RWPE1 (cell line): ENCODE data around the gene GTF3C5.

Experiments used
- CTCF ChIA-PET: fragments of 350-600 bp; sonication (Branson Sonifier 250); formaldehyde crosslinking; extraction: SDS; loops from one replicate; lab custom pipeline; 2021; lab: Yijun Ruan, JAX
- POLR2A ChIA-PET: fragments of 400-600 bp; formaldehyde crosslinking; extraction: SDS; loops from one replicate; lab custom pipeline; 2020; ENCODE audit warnings: antibody characterized with exemption; ENCODE audit not compliant: low non-redundant PET; lab: Yijun Ruan, JAX
- DNase-seq: peaks from one replicate; pipeline ENCODE4 v3.0.0; 2012; ENCODE audit warnings: low spot score
- H3K27ac ChIP-seq: fragments of 450-650 bp; 2 replicates; pipeline ENCODE4 v1.5.1; 2017
- TF ChIP-seq, protein P1 (sequence below): fragments of 450-650 bp; conservative IDR thresholded peaks from 2 replicates; pipeline ENCODE4 v1.5.1; 2017; ENCODE audit warnings: low read depth, mild to moderate bottlenecking

The GTF3C5 gene

DNA sequence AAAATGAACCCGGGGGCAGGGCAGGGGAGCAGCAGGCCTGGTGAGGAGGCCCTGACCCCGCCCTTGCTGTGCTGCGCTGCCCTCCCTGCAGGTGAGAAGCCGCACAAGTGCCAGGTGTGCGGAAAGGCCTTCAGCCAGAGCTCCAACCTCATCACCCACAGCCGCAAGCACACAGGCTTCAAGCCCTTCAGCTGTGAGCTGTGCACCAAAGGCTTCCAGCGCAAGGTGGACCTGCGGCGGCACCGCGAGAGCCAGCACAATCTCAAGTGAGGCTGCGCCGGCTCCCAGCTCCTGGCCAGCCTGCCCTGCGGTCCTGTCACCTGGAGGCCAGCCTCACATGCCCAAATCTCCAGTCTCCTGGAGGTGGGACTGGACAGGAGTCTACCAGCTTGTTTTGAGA, 40.0 kb upstream of the GTF3C5 start:
- ChIA-PET POLR2A (no interaction called here), CTCF (interaction anchor here (0.6 kb wide), 1 partner anchor 31 kb away, joined by 3 read pairs; no protein-coding TSS in a partner anchor)
- TF ChIP-seq, protein P1, sequence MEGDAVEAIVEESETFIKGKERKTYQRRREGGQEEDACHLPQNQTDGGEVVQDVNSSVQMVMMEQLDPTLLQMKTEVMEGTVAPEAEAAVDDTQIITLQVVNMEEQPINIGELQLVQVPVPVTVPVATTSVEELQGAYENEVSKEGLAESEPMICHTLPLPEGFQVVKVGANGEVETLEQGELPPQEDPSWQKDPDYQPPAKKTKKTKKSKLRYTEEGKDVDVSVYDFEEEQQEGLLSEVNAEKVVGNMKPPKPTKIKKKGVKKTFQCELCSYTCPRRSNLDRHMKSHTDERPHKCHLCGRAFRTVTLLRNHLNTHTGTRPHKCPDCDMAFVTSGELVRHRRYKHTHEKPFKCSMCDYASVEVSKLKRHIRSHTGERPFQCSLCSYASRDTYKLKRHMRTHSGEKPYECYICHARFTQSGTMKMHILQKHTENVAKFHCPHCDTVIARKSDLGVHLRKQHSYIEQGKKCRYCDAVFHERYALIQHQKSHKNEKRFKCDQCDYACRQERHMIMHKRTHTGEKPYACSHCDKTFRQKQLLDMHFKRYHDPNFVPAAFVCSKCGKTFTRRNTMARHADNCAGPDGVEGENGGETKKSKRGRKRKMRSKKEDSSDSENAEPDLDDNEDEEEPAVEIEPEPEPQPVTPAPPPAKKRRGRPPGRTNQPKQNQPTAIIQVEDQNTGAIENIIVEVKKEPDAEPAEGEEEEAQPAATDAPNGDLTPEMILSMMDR: no peak
- no peak for DNase-seq
- no peak overlapping the region for H3K27ac ChIP-seq

DNA sequence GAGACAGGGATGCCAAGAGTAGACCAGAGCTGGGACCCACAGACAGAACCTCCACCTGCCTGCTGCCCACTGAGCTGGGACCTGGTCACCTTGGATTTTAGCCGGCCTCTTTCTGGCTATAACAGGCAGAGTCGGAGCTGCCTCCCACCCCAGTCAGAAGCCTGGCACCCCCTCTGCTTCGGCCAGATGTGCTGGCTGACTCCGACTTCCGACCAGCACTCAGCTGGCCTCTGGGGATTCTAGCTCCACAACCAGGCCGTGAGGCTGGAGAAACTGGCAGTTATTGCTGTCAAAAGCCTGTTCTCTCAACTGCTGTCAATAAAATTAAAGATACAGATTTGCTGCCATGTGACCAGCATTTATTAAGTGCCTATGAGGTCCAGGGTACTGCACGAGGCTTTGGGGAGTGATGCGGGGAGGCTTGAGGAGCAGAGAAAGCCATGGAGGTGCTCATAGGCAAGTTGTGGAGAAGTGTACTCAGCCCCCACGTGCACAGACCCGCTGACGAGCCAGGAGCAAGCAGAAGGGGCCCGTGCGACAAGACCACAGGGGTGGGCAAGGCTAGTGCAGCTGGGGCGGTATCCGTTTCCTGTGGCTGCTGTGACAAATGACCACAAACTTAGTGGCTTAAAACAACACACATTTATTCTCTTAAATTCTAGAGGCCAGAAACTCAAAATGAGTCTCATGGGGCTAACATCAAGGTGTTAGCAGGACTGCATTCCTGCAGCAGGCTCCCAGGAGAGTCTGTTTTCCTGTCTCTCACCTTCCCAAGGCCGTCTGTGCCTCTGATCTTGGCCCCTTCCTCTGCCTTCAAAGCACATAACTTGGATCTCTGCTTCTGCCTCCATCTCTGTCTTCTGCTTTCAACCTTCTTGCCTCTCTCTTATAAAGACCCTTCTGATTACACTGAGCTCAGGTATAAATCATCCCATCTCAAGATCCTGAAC, 39.2 kb upstream of the GTF3C5 start:
- CTCF ChIA-PET: interaction anchor here (0.6 kb wide), 1 partner anchor 163 kb away, joined by 3 read pairs; no protein-coding TSS in a partner anchor
- H3K27ac ChIP-seq: no peak overlapping the region
- POLR2A ChIA-PET: no interaction called here
- DNase-seq: no peak
- TF ChIP-seq, protein P1: no peak

DNA sequence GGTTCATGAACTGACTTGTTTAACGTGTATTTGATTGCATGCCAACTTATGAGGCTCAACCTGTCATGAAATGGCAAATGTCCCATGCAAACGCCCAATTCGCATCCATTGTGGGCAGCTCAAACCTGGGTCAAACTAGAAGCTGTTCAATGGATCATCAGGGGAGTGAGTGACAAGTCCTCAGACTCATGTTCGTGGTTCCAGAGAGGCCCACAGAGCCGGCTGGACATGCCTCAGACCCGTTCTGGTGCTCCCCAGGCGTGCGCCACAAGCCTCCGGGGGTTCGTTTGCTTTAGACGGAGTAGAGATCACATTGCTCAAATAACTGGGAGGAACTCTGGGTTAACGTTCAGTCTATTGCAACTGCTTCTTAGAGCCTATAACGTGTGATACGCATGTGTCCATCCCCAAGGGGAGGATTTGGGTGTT, 37.3 kb upstream of the GTF3C5 start:
- ChIA-PET POLR2A (no interaction called here), CTCF (interaction anchor here (1.4 kb wide), 2 partner anchors 16 to 29 kb away, joined by 4 to 5 read pairs; partner anchors contain the start of gene GFI1B)
- no peak for DNase-seq
- TF ChIP-seq, protein P1: no peak
- no peak overlapping the region for H3K27ac ChIP-seq

DNA sequence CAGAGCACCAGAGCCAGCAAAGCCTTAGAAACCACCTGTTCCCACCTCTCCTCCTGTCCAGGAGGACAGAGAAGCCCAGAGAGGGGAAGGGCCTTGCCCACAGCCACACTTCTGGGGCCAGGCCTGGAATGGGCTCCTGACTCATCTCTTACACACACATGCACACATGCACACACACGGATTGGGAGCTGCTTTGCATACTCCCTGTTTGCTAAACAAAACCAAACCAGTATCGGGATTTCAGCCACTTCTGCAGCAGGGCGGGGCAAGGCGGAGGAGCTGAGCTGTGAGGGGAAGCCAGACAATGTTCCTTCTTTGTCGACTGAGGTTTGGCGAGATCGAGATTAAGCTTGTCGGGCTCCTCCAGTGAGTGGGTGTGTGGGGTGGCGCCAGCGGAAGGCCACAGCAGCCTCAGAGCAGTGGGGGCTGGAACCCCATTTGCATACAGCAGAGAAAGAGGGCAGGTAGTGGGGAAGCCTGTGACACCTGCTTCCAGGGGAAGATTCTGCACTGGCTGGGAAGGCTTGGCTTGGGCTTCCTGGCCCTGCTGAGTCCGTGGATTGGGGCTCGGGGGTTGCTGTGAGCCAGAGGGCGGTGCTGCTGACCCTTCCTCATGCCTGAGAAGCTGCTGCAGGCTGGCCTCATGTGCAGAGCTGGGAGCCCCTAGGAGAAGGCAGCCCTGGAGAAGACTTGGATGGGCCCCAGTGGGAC, 36.2 kb upstream of the GTF3C5 start:
- no peak overlapping the region for H3K27ac ChIP-seq
- POLR2A ChIA-PET: interaction anchor here (0.5 kb wide), 1 partner anchor 694 kb away, joined by 3 read pairs; no protein-coding TSS in a partner anchor
- peak; percentile 57 for DNase-seq
- CTCF ChIA-PET: interaction anchor here (0.6 to 1.8 kb wide), 5 partner anchors 17 to 1031 kb away, joined by 3 to 17 read pairs (median 6); partner anchors contain the start of gene GFI1B
- TF ChIP-seq, protein P1: no peak

DNA sequence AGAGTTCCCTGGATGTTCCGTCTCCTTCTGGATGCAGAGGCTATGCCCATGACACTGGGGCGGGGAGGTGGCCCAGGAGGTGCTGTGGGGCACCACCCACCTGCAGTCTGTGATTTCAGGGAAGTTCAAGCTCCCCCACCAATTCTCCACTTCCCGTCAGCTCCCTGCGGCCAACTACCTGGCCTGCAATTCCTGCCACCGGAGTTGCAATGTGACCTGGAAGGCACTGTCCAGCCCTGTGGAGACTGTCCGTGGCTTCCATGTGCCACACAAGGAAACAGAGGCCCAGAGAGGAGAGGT, 35.7 kb upstream of the GTF3C5 start:
- TF ChIP-seq, protein P1: no peak
- H3K27ac ChIP-seq: no peak overlapping the region
- no peak for DNase-seq
- ChIA-PET POLR2A (interaction anchor here (0.5 kb wide), 1 partner anchor 694 kb away, joined by 3 read pairs; no protein-coding TSS in a partner anchor), CTCF (interaction anchor here (0.6 to 1.8 kb wide), 4 partner anchors 17 to 1031 kb away, joined by 3 to 17 read pairs (median 6); partner anchors contain the start of gene GFI1B)

DNA sequence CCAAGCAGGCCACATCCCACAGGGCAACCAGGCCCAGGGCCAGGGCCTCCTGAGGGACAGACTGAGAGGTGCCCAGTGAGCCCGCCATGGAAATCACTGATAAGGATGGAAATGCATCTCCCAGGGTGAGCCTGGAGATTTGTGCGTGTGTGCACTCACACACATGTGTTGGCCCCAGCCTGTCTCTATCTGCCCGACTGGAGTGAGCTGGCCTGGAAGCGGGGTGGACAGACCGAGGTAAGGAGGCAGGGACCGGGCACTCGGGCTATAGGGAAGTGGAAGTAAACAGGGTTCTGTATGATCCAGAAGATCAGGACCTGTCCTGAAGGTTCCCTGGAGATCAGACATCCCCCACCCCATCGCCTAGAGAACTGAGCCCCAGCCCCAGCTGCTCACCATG, 34.9 kb upstream of the GTF3C5 start:
- no peak for DNase-seq
- CTCF ChIA-PET: no interaction called here
- TF ChIP-seq, protein P1: no peak
- POLR2A ChIA-PET: no interaction called here
- no peak overlapping the region for H3K27ac ChIP-seq
